Spinal cord (tissue), 10 donors: ENCODE measurements around the gene GLT1D1. TPM values are rescaled to one million over a fixed set of nuclear protein-coding genes. Genes with fewer than 3 reads are reported as not detected.
A peak's percentile ranks its signal among the peaks of the same experiment; 100 is the strongest.
"Not testable (repeated sequence)": the region's sequence is repeated elsewhere in the genome, so short reads cannot be mapped to it uniquely, and the experiment has no call there.

Source experiments
- DNase-seq, 6 donors: peaks; one replicate each; pipeline versions ENCODE4 v3.0.0 to v3.0.0-alpha.2; 2013 to 2015; ENCODE audit warnings: low spot score in 6 of 6, low read depth in 4 of 6
- H3K27ac ChIP-seq: one replicate; pipeline ENCODE4 v1.5.1; 2013; ENCODE audit warnings: low read depth, low read length, control low read depth
- H3K27me3 ChIP-seq: one replicate; pipeline ENCODE4 v1.6.1; 2013; ENCODE audit warnings: low read length; ENCODE audit not compliant: control insufficient read depth, insufficient read depth
- H3K36me3 ChIP-seq: one replicate; pipeline ENCODE4 v1.6.1; 2013; ENCODE audit warnings: low read length; ENCODE audit not compliant: control insufficient read depth, insufficient read depth
- H3K4me1 ChIP-seq: one replicate; pipeline ENCODE4 v1.6.1; 2013; ENCODE audit warnings: low read length; ENCODE audit not compliant: control insufficient read depth, insufficient read depth
- H3K4me3 ChIP-seq: one replicate; pipeline ENCODE4 v1.5.1; 2013; ENCODE audit warnings: low read depth, low read length, control low read depth
- H3K9me3 ChIP-seq: one replicate; pipeline ENCODE4 v1.6.1; 2013; ENCODE audit warnings: low read length; ENCODE audit not compliant: control insufficient read depth, insufficient read depth
- WGBS: methylation state at CpG from one replicate; pipeline ENCODE4 v1.1.5; 2013; ENCODE audit warnings: missing lambda C conversion rate; ENCODE audit not compliant: insufficient coverage; 5-methylcytosine and 5-hydroxymethylcytosine counted together
- polyA plus RNA-seq, 2 donors: library from polyadenylated mRNA; unstranded; fragments of 120-200 nt; gene quantifications; one replicate each; pipeline ENCODE4 v1.2.1, GENCODE V29; 2013; ENCODE audit not compliant: insufficient read length in 2 of 2
- total RNA-seq, 2 donors: library from RNA; depleted of rRNA in 1 of 2; stranded (reverse); fragments of 120-200 nt in 1 of 2; fragments of >200 nt in 1 of 2; gene quantifications; one replicate each; pipeline versions ENCODE4 v1.2.3 to v1.2.4, GENCODE V29; 2013 to 2014
- donor health status: healthy.

Gene GLT1D1
- total and polyA plus RNA-seq, 4 donors, result 6.2 to 25.4 (median 21.9) TPM

DNA sequence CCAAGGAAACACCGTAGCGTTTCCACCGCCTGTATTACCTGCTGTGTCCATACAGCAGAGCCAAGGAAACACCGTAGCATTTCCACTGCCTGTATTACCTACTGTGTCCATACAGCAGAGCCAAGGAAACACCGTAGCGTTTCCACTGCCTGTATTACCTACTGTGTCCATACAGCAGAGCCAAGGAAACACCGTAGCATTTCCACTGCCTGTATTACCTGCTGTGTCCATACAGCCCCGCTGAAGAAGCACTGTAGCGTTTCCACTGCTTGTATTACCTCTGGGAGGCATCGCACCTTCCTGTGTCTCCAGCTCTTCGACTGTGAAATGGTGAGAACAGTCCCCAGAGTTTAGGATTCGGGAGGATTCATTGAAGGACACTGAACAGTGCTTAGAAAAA, 13.4 kb upstream of the GLT1D1 start:
- H3K4me3 ChIP-seq, H3K9me3 ChIP-seq, H3K27ac ChIP-seq, H3K36me3 ChIP-seq, H3K4me1 ChIP-seq, H3K27me3 ChIP-seq: not testable (repeated sequence)
- 80% methylated on average over 6 of the region's 12 CpGs for WGBS
- DNase-seq, result peak in 1 of 6 donors; percentile 30

DNA sequence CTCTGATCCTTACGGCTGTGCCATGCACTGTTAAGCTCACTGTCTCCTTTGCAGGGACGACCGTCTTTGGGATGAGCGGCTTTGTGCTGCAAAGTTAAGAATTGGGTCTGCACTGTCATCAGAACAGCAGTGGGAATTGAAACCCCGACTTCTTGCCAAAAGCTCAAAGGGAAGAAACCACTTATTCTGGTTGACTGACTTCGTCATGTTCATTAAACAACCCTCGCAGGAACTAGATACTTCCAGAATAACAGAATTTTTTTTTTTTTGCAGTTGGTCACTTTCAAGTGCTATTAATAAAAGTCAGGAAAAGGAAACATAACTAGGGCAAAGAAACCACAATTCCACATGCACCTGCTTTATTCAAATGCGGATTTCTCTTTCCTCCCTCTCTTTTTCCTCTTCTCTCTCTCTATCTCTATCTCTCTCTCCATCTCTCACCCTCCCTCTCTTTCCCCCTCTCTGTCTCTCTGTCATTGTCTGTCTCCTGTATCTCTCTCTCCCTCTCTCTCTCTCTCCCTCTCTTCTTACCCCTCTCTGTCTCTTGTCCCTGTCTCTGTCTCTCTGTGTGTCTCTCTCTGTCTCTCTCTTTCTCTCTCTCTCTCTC, 12.3 kb upstream of the GLT1D1 start:
- 36% methylated on average over 5 of the region's 8 CpGs for WGBS
- Histone ChIP-seq H3K27me3 (no peaks in the 10 kb centered on the region), H3K27ac (no peak overlapping the region), H3K4me3 (no peak overlapping the region), H3K36me3 (no peaks in the 10 kb centered on the region), H3K4me1 (no peaks in the 10 kb centered on the region), H3K9me3 (no peaks in the 10 kb centered on the region)
- peak in 1 of 6 donors; percentile 68 for DNase-seq

DNA sequence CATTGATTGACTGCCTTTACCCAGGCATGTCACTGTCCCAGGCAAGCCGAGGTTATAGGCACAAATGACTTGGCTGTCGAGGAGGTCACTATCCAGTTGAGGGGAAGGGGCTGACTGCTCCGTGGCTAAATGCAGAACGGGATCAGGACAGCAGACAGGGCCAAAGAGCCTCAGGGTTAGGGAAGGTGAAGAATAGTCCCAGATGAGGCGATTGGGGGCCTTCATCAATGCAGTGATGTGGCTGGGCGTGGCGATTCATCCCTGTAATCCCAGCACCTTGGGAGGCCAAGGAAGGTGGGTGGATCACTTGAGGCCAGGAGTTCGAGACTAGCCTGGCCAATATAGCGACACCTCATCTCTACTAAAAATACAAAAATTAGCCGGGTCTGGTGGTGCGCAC, 10.7 kb upstream of the GLT1D1 start:
- H3K27me3 ChIP-seq, result no peaks in the 10 kb centered on the region
- no peak for DNase-seq
- 100% methylated on average over 6 of the region's 11 CpGs for WGBS
- no peaks in the 10 kb centered on the region for H3K4me1 ChIP-seq
- no peaks in the 10 kb centered on the region for H3K9me3 ChIP-seq
- H3K27ac ChIP-seq, result no peak overlapping the region
- H3K36me3 ChIP-seq, result no peaks in the 10 kb centered on the region
- no peak overlapping the region for H3K4me3 ChIP-seq

DNA sequence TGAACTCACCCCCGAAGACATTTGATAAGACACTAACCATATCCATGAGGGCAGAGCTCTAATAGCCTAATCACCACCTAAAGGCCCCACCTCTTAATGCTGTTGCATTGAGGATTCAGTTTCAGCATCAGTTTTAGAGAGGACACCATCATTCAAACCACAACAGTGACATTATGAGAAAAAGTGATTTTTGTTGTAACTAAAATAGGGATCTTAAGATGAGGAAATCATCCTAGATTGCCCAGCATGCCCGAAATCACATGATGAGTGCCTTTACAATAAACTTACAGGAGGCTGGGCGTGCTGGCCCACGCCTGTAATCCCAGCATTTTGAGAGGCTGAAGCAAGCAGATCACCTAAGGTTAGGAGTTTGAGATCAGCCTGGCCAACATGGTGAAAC, 9.7 kb upstream of the GLT1D1 start:
- Histone ChIP-seq H3K27ac (no peak overlapping the region), H3K4me1 (no peaks in the 10 kb centered on the region), H3K36me3 (no peaks in the 10 kb centered on the region), H3K27me3 (no peaks in the 10 kb centered on the region), H3K4me3 (no peak overlapping the region), H3K9me3 (no peaks in the 10 kb centered on the region)
- no peak for DNase-seq
- WGBS, result 87% methylated on average over 3 of the region's 4 CpGs

DNA sequence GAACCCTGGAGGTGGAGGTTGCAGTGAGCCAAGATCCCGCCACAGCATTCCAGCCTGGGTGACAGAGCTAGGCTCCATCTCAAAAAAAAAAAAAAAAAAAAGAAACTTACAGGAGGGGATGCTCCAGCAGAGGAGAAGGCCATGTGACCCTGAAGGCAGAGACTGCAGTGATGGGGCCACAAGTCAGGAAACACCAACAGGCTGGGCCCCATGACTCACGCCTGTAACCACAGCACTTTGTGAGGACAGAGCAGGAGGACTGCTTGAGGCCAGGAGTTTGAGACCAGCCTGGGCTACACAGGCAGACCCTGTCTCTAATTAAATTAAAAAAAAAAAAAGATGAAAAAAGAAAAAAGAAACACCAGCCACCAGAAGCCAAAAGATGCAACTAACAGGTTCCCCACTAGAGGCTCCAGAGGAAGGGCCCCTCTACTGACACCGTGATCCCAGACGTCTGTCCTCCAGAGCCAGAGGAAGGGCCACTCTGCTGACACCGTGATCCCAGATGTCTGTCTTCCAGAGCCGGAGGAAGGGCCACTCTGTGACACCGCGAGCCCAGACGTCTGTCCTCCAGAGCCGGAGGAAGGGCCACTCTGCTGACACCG, 9.1 kb upstream of the GLT1D1 start:
- 58% methylated on average over 9 of the region's 11 CpGs for WGBS

GRCh38 chr12:128846671-128847070, 6.6 kb upstream of the GLT1D1 start:
- 97% methylated on average over 27 of the region's 27 CpGs for WGBS

More for the DNA sequence above, 9.1 kb upstream of the GLT1D1 start:
- DNase-seq, result no peak
- Histone ChIP-seq H3K4me1 (no peaks in the 10 kb centered on the region), H3K27me3 (no peaks in the 10 kb centered on the region), H3K4me3 (no peak overlapping the region), H3K36me3 (no peaks in the 10 kb centered on the region), H3K27ac (no peak overlapping the region), H3K9me3 (no peaks in the 10 kb centered on the region)

DNA sequence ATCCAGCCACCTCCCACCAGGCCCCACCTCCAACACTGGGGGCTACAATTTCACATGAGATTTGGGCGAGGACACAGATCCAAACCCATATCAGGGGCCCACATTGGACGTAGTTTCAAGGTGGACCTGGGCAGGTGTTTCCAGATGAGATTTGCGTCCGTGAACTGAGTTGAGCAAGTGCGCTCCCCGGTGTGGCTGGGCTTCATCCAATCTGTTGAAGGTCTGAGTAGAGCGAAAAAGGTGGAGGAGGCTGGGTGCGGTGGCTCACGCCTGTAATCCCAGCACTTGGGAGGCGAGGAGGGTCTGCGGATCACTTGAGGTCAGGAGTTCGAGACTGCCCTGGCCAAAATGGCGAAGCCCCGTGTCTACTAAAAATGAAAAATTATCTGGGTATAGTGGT, 4.9 kb upstream of the GLT1D1 start:
- Histone ChIP-seq H3K4me3 (no peak overlapping the region), H3K27me3 (peaks cover 2% of the 10 kb centered on the region), H3K4me1 (peaks cover 5% of the 10 kb centered on the region), H3K27ac (no peak overlapping the region), H3K9me3 (no peaks in the 10 kb centered on the region), H3K36me3 (no peaks in the 10 kb centered on the region)
- WGBS, result 95% methylated on average over 14 of the region's 14 CpGs
- no peak for DNase-seq

More at GRCh38 chr12:128846671-128847070, 6.6 kb upstream of the GLT1D1 start:
- H3K27me3 ChIP-seq, H3K4me3 ChIP-seq, H3K4me1 ChIP-seq, H3K9me3 ChIP-seq, H3K36me3 ChIP-seq, H3K27ac ChIP-seq, DNase-seq: not testable (repeated sequence)

GRCh38 chr12:128849806-128850205, 3.5 kb upstream of the GLT1D1 start:
- peaks cover 15% of the 10 kb centered on the region for H3K4me1 ChIP-seq
- H3K9me3 ChIP-seq, H3K27me3 ChIP-seq, H3K36me3 ChIP-seq, DNase-seq, H3K27ac ChIP-seq, H3K4me3 ChIP-seq: not testable (repeated sequence)
- 62% methylated on average over 6 of the region's 6 CpGs for WGBS

DNA sequence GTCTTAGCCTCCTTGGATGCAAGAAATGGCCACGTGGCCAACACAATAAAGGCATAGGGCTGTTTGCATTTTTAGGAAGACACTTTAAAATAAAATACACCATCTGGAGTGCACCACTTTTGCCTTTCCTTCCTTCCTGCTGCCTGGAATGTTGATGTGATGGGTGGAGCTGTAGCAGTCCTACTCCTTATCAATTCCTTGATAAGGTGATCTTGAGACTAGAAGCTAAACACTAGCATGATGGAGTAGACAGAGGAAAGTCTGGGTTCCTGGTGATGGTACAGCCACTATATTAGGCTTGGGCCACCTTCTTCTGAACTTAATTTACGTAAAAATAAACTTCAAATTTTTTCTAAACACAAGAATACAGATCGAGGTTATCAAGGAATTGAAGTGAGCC, 2.9 kb upstream of the GLT1D1 start:
- DNase-seq, result no peak
- no peaks in the 10 kb centered on the region for H3K9me3 ChIP-seq
- 94% methylated on average over 2 of the region's 3 CpGs for WGBS
- peaks cover 2% of the 10 kb centered on the region for H3K27me3 ChIP-seq
- H3K4me3 ChIP-seq, result no peak overlapping the region
- H3K27ac ChIP-seq, result no peak overlapping the region
- no peaks in the 10 kb centered on the region for H3K36me3 ChIP-seq
- peaks cover 15% of the 10 kb centered on the region for H3K4me1 ChIP-seq

DNA sequence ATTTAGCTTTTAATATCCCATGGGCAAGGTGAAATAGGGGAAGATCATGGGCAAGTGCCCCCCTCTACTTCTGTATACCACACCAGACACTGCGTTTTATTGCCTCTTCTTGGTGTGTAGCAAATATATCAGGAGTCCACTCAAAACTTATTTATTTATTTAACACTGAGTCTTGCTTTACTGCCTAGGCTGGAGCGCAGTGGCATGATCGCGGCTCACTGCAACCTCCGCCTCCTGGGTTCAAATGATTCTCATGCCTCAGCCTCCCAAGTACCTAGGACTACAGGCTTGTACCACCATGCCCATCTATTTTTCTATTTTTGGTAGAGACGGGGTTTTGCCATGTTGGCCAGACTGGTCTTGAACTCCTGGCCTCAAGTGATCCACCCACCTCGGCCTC, 1.8 kb upstream of the GLT1D1 start:
- 90% methylated on average over 7 of the region's 7 CpGs for WGBS
- H3K4me3 ChIP-seq, H3K36me3 ChIP-seq: not testable (repeated sequence)

More for the DNA sequence above, 1.8 kb upstream of the GLT1D1 start:
- not testable (repeated sequence) for DNase-seq, H3K9me3 ChIP-seq, H3K27me3 ChIP-seq, H3K27ac ChIP-seq
- H3K4me1 ChIP-seq, result peaks cover 15% of the 10 kb centered on the region
